ENCODE measurements around the gene IFNE. TPM values are rescaled to one million over a fixed set of nuclear protein-coding genes. Genes with fewer than 3 reads are reported as not detected.

Gene IFNE
- total and polyA plus RNA-seq, 12 donors = not detected

DNA sequence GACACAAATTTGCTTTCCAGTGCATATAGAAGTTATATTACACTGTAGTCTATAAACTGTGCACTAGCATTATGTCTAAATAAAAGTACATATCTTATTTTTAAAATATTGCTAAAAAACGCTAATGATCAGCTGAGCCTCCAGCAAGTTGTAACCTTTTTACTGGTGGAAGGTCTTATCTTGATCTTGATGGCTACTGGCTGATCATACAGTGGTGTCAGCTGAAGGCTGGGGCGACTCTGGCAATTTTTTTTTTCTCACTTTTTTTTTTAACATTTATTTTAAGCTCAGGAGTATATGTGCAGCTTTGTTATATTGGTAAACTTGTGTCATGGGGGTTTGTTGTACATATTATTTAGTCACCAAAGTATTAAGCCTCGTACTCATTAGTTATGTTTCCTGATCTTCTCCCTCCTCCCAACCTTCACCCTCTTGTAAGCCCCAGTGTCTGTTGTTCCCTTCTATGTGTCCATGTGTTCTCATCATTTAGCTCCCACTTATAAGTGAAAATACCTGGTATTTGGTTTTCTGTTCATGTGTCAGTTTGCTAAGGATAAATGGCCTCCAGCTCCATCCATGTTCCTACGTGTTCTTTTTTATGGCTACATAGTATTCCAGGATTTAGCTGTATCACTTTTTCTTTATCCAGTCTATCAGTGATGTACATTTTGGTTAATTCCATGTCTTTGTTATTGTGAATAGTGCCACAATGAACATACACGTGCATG lies 38.6 kb upstream of the IFNE start:
- H3K36me3 ChIP-seq (replicated peaks in 1 of 2) = no peaks in the 10 kb centered on the region
- WGBS, 4 donors = 56 to 69% (median 61%) methylated on average over 5 of the region's 5 CpGs
- no peak for DNase-seq
- no peaks in the 10 kb centered on the region for H3K9me3 ChIP-seq (replicated peaks in 1 of 3)
- intact Hi-C loops (cut with DNase I) = no loop called here
- no peaks in the 10 kb centered on the region for H3K27me3 ChIP-seq
- no peak for TF ChIP-seq POLR2A (IDR thresholded peaks at IDR 0.05)
- TF ChIP-seq, protein P1, sequence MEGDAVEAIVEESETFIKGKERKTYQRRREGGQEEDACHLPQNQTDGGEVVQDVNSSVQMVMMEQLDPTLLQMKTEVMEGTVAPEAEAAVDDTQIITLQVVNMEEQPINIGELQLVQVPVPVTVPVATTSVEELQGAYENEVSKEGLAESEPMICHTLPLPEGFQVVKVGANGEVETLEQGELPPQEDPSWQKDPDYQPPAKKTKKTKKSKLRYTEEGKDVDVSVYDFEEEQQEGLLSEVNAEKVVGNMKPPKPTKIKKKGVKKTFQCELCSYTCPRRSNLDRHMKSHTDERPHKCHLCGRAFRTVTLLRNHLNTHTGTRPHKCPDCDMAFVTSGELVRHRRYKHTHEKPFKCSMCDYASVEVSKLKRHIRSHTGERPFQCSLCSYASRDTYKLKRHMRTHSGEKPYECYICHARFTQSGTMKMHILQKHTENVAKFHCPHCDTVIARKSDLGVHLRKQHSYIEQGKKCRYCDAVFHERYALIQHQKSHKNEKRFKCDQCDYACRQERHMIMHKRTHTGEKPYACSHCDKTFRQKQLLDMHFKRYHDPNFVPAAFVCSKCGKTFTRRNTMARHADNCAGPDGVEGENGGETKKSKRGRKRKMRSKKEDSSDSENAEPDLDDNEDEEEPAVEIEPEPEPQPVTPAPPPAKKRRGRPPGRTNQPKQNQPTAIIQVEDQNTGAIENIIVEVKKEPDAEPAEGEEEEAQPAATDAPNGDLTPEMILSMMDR (IDR thresholded peaks at IDR 0.05) = no peak
- no peak overlapping the region for H3K4me3 ChIP-seq
- H3K4me1 ChIP-seq (replicated peaks in 1 of 2) = no peaks in the 10 kb centered on the region
- H3K27ac ChIP-seq = no peak overlapping the region

DNA sequence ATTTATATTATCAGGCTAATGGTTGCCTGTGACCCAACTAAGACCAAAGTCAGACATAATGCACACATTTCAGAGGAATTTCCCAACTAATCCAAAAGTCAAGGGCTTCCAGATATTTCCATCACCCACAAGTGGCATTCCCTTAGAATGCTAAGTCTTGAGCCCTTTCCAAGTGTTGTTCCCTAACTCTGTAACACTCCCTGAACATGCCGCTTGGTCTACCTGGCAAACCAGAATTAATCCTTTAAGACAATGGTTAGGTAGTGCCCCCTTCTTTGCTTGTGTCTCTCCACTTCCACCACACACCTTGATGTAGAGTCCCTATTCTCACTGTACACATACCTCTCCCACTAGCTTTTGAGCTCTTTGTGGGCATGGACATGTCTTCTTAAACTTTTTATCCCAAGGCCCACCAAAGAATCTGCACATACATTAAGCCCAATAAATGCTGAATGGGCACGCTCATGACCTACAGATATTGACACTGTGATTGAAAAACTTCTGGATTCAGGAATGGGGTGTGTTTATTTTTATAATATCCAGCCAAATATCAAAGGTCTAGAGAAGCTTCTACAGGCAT lies 37.8 kb upstream of the IFNE start:
- no peaks in the 10 kb centered on the region for H3K4me1 ChIP-seq (replicated peaks in 1 of 2)
- H3K9me3 ChIP-seq (replicated peaks in 1 of 3) = no peaks in the 10 kb centered on the region
- TF ChIP-seq POLR2A (IDR thresholded peaks at IDR 0.05) = no peak
- TF ChIP-seq, protein P1 (IDR thresholded peaks at IDR 0.05) = no peak
- 83 to 92% (median 86%) methylated on average over 2 of the region's 2 CpGs for WGBS, 4 donors
- no peak overlapping the region for H3K27ac ChIP-seq
- H3K36me3 ChIP-seq (replicated peaks in 1 of 2) = no peaks in the 10 kb centered on the region
- H3K4me3 ChIP-seq = no peak overlapping the region
- intact Hi-C loops (cut with DNase I) = no loop called here
- H3K27me3 ChIP-seq = no peaks in the 10 kb centered on the region
- no peak for DNase-seq

DNA sequence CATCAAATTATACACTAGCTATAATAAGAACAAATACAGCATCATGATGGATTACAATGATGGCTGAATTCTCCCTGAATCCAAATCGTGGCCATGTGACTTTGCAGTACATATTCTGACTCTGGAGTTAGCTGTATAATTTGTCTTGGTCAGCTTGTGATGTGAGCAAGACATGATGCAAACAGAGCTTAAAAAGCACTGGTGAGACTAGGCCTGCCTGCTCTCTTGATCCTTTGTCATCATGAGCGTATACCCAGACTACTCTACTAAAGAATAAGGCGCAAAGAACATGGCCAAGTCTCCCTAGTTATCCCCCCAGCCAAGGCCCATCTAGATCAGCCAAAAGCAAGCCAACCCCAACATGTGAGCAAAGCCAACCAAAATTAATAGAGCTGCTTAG lies 34.7 kb upstream of the IFNE start:
- Histone ChIP-seq H3K27me3 (no peaks in the 10 kb centered on the region), H3K27ac (no peak overlapping the region), H3K36me3 (replicated peaks in 1 of 2) (no peaks in the 10 kb centered on the region), H3K9me3 (replicated peaks in 1 of 3) (no peaks in the 10 kb centered on the region), H3K4me1 (replicated peaks in 1 of 2) (no peaks in the 10 kb centered on the region), H3K4me3 (no peak overlapping the region)
- TF ChIP-seq, protein P1 (IDR thresholded peaks at IDR 0.05) = no peak
- TF ChIP-seq POLR2A (IDR thresholded peaks at IDR 0.05) = no peak
- WGBS, 4 donors = 69 to 75% (median 74%) methylated on average over 3 of the region's 3 CpGs
- DNase-seq = no peak
- intact Hi-C loops (cut with DNase I) = no loop called here

DNA sequence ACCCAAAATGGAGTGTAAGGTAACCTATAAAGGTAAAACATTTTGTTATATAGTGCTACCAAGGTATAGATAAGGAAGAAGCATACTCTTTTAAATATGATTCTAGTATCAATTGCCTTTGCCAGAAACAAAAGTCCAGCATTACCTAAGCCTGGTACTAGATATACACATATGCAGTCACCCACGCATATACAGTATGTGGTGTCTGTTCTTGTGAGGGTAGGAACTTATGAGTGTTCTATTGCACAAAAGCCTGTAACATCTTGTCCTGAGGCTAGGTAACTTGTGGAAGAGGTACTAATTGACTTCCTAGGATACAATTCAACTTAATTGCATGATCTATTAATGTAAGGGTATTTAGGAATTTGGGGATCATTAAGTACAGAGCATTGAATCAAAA lies 31.3 kb upstream of the IFNE start:
- Histone ChIP-seq H3K4me3 (no peak overlapping the region), H3K27ac (no peak overlapping the region), H3K27me3 (no peaks in the 10 kb centered on the region), H3K36me3 (replicated peaks in 1 of 2) (no peaks in the 10 kb centered on the region), H3K9me3 (replicated peaks in 1 of 3) (no peaks in the 10 kb centered on the region), H3K4me1 (replicated peaks in 1 of 2) (no peaks in the 10 kb centered on the region)
- intact Hi-C loops (cut with DNase I) = no loop called here
- no peak for TF ChIP-seq POLR2A (IDR thresholded peaks at IDR 0.05)
- TF ChIP-seq, protein P1 (IDR thresholded peaks at IDR 0.05) = no peak
- no peak for DNase-seq
- 79 to 90% (median 80%) methylated on average over 1 of the region's 1 CpG for WGBS, 4 donors
